ENCODE data around the gene CASP3.

The CASP3 gene

GRCh38 chr4:184649026-184649970 lies at the start of gene CASP3, which contains the start of gene PRIMPOL:
TSS of gene CASP3 (minus strand) at chr4:184649447. CDS start at chr4:184638453, 10,994 bp downstream.
TSS of gene PRIMPOL (plus strand) at chr4:184649738. CDS start at chr4:184657141, 7,403 bp downstream.
- no peak for FAIRE-seq

GRCh38 chr4:184697956-184698355 lies 48.7 kb upstream of the CASP3 start:
- no peak for FAIRE-seq

GRCh38 chr4:184695178-184695896 lies 46.1 kb upstream of the CASP3 start:
- FAIRE-seq = no peak

GRCh38 chr4:184694412-184694956 lies 45.2 kb upstream of the CASP3 start:
- FAIRE-seq = no peak

GRCh38 chr4:184693056-184693455 lies 43.8 kb upstream of the CASP3 start:
- FAIRE-seq = no peak

- FAIRE-seq = no peak
Observed at GRCh38 chr4:184689681-184690080, 40.4 kb upstream of the CASP3 start.

- no peak for FAIRE-seq
Observed at GRCh38 chr4:184688447-184688846, 39.2 kb upstream of the CASP3 start.

- FAIRE-seq = no peak
Observed at GRCh38 chr4:184688005-184688404, 38.8 kb upstream of the CASP3 start.

- no peak for FAIRE-seq
Observed at GRCh38 chr4:184684491-184685189, 35.4 kb upstream of the CASP3 start.

- FAIRE-seq = no peak
Observed at GRCh38 chr4:184681916-184682315, 32.7 kb upstream of the CASP3 start.

GRCh38 chr4:184680698-184681097 lies 31.5 kb upstream of the CASP3 start:
- FAIRE-seq = no peak

- no peak for FAIRE-seq
Observed at GRCh38 chr4:184675821-184676492, 26.7 kb upstream of the CASP3 start.

- FAIRE-seq = no peak
Observed at GRCh38 chr4:184675018-184675417, 25.8 kb upstream of the CASP3 start.

GRCh38 chr4:184674011-184674410 lies 24.8 kb upstream of the CASP3 start:
- FAIRE-seq = no peak

GRCh38 chr4:184672741-184673140 lies 23.5 kb upstream of the CASP3 start:
- no peak for FAIRE-seq

- FAIRE-seq = no peak
Observed at GRCh38 chr4:184671101-184671500, 21.9 kb upstream of the CASP3 start.

- FAIRE-seq = no peak
Observed at GRCh38 chr4:184669251-184669650, 20.0 kb upstream of the CASP3 start.

- FAIRE-seq = no peak
Observed at GRCh38 chr4:184668511-184669114, 19.4 kb upstream of the CASP3 start.

- no peak for FAIRE-seq
Observed at GRCh38 chr4:184668096-184668495, 18.8 kb upstream of the CASP3 start.

GRCh38 chr4:184666670-184667069 lies 17.4 kb upstream of the CASP3 start:
- FAIRE-seq = no peak

- FAIRE-seq = no peak
Observed at GRCh38 chr4:184664445-184665210, 15.4 kb upstream of the CASP3 start.

Data from islet of Langerhans (tissue), 1 donor.